GM19238 (cell line): ENCODE results near the gene ZBED4.

Source experiments
- DNase-seq: peaks from one replicate; pipeline ENCODE4 v3.0.0; 2011; ENCODE audit warnings: low spot score; ENCODE audit not compliant: insufficient read length

ZBED4 gene

DNA sequence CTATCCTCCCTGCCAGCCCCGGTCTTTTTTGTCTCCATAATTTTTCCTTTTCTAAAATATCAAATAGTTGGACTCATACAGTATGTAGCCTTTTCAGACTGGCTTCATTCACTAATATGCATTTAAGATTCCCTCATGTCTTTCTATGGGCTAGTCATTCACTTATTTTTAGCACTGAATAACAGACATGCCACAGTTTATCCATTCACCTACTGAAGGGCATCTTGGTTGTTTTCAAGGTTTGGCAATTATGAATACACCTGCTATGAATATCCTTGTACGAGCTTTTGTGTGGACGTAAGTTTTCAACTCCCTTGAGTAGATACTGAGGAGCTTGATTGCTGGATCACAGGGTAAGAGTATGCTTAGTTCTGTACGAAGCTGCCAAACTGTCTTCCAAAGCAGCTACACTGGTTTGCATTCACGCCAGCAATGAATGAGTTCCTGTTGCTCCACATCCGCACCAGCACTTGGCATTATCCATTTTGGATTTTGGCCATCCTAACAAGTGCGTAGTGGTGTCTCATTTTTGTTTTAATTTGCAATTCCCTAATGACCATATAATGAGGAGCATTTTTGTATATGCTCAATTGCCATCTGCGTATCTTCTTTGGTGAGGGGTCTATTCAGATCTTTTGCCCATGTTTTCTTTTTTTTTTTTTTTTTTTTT lies 43.5 kb downstream of the ZBED4 start:
- no peak for DNase-seq

DNA sequence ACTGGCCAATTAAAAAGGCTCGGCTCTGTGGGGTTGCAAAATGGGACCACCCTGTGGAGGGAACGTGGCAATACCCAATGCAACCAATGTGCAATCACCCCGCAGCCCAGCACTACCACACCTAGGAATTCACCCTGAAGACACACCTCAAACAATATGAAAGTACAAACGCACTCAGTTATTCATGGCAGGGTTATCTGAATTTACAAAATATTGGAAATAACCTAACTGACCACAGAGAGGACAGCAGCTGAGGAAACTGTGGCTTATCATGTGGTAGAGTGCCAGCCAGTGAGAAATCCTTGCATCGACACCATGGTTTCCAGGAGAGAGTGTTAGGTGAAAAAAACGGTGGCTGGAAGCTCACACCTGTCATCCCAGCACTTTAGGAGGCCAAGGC lies 45.9 kb downstream of the ZBED4 start:
- DNase-seq = no peak

DNA sequence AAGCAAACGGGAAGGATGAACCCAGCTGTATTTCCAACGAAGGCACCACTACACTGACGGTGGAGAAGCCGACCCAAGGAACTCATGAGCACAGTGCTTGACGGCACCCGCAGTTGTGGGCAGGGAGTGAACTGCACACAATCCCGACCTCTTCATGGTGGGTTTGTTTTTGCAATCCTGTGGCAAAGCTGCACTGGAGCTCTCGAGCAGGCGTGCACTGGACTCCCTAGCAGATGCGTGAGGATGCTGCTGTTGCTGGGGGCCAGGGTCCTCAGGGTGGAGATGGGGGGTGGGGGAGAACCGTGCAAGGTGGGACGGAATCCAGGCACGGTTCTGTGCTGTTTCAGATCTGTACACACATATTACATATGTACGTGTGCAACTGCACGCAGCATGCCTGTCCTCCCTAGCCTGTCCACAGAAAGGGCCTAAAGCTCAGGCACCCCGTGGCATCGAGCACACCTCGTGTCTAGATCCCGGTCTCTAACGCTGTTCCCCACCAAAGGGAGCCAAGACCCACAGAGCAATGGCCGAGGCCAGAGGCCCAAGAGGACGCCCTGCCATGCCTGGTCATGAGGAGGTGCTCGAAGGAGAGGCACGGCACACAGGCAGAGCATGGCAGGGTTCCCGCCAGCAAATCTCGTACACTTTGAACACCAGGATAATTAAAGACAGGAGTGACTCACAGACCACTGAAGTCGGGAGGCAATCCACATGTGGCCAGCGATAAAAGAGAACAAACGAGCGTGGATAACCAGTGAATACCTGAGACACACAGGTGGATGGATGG lies 47.0 kb downstream of the ZBED4 start:
- DNase-seq = no peak

DNA sequence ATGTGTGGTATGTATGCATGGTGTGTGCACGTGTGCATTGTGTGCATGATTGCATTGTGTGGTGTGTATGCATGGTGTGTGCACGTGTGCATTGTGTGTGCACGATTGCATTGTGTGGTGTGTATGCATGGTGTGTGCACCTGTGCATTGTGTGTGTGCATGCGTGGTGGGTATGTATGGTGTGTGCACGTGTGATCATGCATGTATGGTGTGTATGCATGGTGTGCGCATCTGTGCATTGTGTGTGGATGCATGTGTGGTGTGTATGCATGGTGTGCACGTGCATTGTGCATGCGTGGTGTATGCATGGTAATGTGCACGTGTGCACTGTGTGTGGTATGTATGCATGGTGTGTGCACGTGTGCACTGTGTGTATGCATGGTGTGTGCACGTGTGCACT lies 47.8 kb downstream of the ZBED4 start:
- DNase-seq = no peak

DNA sequence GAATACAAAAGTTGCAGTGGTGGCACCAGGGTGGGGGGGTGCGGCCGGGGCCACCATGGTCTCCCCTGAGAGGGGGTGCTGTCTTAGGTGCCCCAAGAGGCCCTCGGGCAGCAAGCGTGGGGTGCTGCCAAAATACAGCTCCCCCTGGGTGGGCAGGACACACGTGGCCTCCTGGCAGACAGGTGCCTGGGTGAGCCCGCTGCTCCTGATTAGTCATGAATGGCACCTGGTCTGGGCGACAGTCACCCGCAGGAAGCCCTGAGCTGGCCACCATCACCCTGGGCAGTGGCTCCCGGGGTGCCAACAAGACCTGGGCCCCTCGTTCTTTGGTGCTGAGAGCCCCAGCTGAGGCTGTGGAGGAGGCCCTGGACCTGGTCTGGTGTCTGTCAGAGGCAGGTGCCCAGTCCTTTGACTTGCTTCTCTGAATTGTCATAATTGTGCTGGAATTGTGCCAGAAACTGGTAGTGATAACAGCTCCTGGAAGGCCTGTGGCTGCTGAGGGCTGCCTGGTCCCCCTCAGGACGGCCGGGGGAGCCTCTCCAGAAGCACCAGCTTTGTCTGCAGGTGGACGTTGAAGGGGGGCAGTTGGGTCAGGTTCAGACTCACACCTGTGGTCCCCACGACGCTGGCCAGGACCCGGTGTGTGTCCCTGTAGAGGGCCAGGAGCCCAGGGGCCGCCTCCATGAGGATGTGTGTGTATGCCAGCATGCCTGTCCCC lies 49.8 kb downstream of the ZBED4 start:
- no peak for DNase-seq

DNA sequence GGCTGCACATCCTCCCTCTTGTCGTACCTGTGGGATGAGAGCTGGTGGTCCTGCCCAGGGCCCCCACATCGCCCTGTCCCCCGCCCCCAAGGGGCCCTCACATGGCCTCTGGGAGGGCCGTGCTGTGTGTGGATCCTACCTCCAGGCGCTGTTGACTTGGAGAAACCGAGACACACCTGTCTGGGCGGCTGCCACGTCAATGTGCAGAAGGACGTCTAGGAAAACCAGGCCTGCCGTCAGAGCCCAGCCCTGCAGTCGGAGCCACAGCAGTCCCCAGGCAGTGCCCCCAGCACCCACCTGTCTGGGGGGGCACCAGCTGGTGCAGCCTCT lies 50.4 kb downstream of the ZBED4 start:
- no peak for DNase-seq

DNA sequence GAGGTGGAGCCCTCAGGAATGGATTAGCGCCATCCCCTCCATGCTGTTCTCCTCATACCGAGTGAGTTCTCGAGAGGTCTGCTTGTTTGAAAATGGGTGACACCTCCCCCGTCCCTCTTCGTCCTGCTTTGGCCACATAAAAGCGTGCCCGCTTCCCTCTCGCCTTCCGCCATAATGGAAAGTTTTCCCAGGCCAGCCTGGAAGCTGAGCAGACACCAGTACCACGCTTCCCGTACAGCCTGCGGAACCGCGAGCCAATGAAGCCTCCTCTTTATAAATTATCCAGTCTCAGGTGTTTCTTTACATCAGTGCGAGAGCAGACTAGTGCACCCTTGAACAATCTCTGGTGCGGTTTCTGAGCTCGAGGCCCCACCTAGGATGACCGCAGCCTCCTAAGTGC lies 51.8 kb downstream of the ZBED4 start:
- DNase-seq = no peak

DNA sequence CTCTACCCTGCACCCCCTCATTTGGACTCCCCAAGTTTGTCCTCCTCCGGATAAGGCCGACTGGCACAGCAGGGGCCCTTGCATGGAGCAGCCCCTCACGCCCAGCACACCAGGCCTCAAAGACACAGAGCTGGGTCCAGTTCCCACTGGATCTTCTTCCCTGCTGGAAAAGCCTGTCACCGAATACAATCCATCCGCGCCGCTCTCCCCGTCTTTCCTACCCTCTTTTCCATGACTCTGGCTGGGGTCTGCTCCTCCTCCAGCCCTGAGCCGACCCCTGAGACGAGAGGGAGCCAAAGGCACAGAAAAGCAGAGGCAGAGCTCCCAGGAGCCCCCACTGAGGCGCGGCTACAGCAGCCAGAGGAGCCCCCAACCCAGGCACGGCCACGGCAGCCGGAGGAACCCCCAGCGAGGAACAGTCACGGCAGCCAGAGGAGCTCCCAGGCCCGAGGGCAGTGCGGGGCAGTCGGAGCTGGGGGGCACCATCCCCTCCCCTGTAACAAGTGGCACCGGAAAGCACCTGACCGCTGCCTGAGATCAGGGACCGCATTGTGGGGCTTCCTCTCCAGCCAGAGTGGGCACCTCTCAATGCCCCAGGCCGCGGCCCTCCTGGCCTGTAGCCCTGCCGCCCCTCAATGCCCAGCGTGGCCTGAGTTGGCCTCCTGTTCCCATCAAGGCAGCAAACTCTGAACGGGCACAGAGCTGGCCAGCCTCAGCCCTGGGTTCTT lies 52.6 kb downstream of the ZBED4 start:
- no peak for DNase-seq

DNA sequence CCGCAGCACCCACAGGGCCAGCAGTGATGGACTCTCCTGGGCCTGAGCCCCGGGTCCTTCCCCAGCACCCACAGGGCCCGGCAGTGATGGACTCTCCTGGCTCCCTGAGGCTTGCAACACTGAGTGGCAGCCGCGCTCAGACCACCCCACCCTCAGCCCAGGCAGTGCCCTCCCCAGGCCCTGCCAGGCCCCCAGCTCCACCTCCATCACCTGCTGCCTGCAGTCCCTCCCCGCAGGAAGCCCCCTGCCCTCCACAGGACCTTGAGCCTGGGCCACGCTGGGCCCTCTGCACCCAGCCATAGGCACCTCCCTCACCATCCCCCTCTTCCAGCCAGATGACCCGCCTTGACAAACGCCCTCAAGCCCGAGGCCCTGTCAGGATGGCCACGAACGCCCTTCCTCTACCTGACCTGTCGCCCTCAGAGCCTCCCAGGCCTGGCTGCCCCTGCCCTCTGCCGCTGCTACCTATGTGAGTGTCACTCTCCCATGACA lies 53.2 kb downstream of the ZBED4 start:
- no peak for DNase-seq

DNA sequence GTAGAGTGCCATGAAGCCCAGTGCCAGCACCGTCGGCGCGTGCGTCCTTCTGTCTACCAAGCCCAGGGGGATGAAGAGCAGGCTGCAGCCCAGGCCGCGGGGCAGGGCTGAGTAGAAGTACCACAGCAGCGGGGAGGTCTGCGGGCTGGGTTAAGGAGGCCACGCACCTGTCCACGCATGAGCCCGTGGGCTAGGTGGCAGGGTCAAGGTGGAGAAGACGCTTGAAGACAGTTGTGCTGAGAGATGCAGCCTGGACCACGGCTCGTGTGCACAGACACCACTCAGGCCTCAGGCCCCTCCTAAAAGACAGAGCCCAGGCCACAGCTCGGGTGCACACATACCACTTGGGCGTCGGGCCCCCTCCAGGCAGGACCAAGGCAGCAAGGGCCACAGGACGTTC lies 54.2 kb downstream of the ZBED4 start:
- DNase-seq = no peak

DNA sequence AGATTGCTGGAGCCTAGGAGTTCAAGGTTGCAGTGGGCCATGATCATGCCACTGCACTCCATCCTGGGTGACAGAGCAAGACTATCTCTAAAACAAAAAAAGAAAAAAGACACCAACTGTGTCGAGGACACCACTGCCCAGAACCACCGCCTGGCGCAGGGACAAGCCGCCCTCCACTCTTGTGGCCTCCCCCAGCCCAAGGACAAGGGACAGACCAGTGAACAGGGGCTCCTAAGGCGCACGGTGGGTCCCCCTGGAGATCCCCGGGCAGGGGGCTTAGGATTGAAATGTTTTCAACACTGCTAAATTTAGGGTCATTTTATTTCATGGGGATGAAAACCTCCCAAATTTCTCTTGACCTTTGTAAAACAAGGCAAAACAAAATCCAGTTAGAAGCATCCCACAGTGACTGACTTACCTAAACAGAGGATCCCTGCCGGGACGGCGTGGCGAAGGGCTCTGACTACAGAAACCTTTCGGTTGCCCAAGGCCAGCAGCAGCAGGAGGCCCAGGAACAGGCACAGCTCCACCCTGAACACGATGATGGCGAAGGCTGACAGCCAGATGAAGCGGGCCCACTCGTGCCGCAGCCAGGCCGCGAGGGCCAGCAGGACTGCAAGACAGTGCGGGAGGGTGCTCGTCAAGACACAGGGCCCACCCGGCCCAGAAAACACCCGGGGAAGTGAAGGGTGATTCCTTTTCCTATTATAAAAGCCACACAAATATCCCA lies 56.0 kb downstream of the ZBED4 start:
- no peak for DNase-seq

DNA sequence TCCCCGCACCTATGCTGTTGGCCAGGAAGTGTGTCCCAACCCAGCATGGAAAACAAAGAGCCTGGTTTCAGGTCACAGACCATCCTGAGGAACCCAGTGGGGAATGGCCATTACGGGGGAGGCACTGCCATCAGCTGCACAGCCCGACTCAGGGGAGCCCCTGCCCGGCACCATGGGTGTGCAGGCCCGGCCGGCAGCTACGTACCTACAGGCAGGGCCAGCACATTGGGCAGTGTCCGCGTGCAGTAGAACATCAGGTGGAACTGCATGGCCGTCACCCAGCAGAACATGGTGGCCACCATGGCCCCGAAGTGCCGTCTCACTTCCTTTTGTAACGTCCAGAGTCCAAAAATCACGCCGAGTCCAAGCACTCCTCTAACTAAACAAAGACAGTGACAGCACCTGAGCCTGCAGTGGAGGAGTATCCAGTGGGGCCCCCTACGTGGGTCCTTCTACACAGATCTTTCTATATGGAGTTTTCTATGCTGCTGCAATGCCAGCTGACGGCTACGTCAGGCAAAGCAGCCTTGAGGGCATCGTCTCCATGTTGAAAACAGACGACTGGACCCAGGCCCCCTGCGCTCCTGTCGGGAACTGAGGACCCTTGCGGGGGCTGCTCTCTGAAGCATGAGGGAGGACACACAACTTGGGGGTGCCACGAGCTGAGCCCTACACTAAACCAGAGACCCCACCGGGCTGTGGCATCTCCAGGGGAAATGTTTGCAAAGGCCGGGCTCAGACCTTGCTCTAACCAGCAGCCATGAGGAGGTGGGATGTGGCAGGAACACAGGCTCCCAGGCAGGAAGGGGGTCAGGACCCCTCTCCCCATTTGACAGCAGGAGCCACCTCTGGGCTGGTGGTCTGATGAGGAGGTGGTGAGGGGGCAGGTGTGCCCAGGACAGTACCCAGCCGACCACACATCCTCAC lies 56.8 kb downstream of the ZBED4 start:
- no peak for DNase-seq

DNA sequence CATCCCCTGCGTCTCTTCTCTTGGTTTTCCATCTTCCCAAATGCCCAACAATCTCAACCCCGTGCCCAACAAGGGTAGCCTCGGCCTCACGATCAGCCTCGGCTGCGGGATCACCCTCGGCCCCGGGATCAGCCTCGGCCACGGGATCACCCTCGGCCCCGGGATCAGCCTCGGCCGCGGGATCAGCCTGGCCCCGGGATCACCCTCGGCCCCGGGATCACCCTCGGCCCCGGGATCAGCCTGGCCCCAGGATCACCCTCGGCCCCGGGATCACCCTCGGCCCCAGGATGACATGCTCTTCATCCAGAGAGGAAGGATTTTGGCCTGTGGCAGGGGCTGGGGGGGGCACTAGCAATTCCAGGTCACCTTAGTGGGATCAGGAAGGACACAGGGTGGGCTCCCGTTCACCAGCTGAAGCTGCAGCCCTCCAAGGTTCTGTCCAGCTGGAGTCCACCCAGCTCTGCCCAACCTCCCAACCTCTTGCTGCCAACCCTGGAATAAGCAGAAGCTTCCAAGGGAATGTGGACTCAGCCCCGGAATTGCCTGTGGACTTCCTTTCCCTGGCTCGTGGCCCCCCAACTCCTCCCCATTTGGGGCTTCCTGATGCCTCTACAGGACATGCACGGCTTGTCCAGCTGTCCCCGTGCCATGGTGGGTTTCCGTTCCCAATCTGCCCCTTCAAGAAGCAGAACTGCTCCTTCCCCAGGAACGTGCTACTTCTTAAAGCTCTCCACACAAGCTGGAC lies 58.4 kb downstream of the ZBED4 start:
- no peak for DNase-seq

DNA sequence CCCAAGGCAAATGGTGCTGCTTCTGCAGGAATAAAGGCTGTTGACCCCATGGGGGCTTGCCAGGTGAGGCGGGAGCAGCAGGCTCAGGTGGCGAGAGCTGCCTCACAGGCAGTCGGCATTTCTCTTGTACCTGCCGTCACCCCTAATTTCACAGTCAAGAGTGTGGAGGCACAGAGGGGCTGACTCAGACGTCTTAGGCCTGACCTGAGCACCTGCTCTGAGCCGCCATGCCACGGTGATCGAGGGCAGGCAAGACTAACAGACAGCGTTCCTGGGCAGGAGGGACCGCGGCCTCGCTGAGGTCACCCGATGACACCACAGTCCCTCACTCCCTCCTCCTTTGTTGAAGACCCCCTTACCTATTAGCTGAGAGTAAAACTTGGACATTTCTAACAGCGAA lies 59.4 kb downstream of the ZBED4 start:
- DNase-seq = no peak

DNA sequence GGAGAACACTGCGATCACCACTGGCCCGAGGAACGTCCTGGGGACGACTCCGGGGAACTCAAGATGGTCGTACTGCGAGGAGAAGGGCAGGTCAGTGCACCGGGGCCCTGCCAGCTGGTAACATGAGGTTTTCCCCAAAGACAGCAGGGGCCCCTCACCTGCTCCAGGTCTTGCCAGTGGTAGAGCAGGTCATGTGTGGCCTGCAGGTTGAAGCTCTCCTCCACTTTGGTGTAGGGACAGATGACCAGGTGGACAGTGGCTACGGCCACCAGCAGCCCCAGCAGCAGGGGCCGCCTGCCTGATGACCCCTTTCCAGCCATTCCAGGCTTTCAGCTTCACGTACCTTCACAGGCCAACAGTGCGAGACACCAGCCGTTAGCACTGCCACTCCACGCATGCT lies 59.8 kb downstream of the ZBED4 start:
- DNase-seq = no peak

DNA sequence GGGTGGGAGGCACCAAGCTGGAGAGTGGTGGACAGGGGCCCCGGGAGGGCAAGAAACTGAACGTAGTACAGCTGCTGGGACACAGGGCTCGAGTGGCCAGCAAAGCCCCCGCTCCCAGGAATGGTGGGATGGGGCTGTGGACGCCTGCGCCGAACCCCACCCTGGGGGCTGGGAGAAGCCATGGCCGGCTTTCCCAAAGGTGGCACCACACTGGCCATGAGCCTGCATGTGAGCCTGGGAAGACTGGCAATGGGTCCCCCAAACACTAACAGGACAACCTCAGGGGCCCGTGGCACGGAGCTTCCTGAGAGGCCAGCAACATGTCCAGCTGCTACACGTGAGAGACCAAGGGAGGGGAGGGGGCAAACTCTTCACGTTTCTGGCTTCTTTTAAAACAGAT lies 60.6 kb downstream of the ZBED4 start:
- DNase-seq = no peak

DNA sequence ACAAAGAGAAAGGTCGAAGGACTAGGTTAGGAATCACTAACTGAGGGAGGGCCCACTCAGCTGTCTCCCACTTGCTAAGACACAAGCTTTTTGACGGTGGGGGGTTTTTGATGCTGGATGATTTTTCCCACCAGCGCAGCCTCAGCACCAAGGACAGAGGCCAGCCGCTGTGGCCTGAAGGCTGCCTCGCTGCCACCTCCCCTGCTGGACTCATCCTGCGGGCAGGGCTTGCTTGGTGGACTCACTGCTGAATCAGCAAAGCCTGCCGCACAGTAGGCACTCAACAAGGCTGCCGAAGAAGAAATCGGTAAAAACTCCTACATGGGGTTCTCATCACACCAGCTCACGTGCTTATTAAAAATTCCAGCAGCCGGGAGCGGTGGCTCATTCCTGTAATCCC lies 62.0 kb downstream of the ZBED4 start:
- no peak for DNase-seq

DNA sequence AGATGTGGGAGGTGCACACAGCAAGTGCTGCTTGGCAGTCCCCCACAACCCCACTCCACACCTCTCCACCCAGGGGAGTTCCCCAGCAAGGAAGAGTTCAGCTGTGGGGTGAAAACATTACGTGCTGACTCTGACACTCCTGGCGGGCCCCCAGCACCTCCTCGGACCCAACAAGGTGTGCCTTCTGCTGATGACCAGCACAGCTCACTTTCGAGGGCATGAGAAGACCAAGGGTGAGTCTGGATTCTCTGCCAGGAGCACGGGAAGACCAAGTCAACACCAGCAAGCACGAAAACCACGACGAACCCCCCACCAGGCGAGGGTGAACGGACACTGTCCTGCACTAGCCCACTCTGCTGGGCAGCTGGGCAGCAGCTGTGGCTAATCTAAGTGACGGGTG lies 63.2 kb downstream of the ZBED4 start:
- DNase-seq = no peak
